GM19455 (cell line): Measurements from ENCODE around the gene THYN1.
"Not testable (repeated sequence)": the region's sequence is repeated elsewhere in the genome, so short reads cannot be mapped to it uniquely, and the experiment has no call there.

Experiments
- ATAC-seq: cut with Tn5 transposase; IDR thresholded peaks from one replicate; pipeline ENCODE4 v1.9.1; 2021; ENCODE audit not compliant: unreplicated experiment

The THYN1 gene

GRCh38 chr11:134275534-134276395 is 22.6 kb upstream of the THYN1 start, which contains the start of gene GLB1L3:
Gene GLB1L3, plus strand, starts transcription at chr11:134276379. Its CDS starts 362 bp downstream, at chr11:134276741.
- peak; percentile 63 for ATAC-seq

- no peak for ATAC-seq
These were observed 22.0 kb upstream of the THYN1 start for GRCh38 chr11:134275188-134275533.

GRCh38 chr11:134273317-134273712 is 20.2 kb upstream of the THYN1 start:
- no peak for ATAC-seq

- ATAC-seq = no peak
These were observed 19.5 kb upstream of the THYN1 start for GRCh38 chr11:134272381-134273316.

GRCh38 chr11:134271978-134272377 is 18.8 kb upstream of the THYN1 start:
- no peak for ATAC-seq

- no peak for ATAC-seq
These were observed 17.1 kb upstream of the THYN1 start for GRCh38 chr11:134270250-134270714.

- ATAC-seq = no peak
These were observed 14.8 kb upstream of the THYN1 start for GRCh38 chr11:134267966-134268365.

GRCh38 chr11:134267461-134267860 is 14.3 kb upstream of the THYN1 start:
- ATAC-seq = no peak

GRCh38 chr11:134266841-134267251 is 13.7 kb upstream of the THYN1 start:
- ATAC-seq = no peak

GRCh38 chr11:134266440-134266839 is 13.3 kb upstream of the THYN1 start:
- no peak for ATAC-seq

GRCh38 chr11:134264966-134265764 is 12.0 kb upstream of the THYN1 start:
- no peak for ATAC-seq

- no peak for ATAC-seq
These were observed 8.7 kb upstream of the THYN1 start for GRCh38 chr11:134261626-134262488.

GRCh38 chr11:134260983-134261382 is 7.8 kb upstream of the THYN1 start:
- ATAC-seq = no peak

GRCh38 chr11:134260503-134260902 is 7.4 kb upstream of the THYN1 start:
- ATAC-seq = no peak

- ATAC-seq = no peak
These were observed 5.4 kb upstream of the THYN1 start for GRCh38 chr11:134258577-134258976.

- no peak for ATAC-seq
These were observed 3.9 kb upstream of the THYN1 start for GRCh38 chr11:134257101-134257500.

GRCh38 chr11:134255184-134255561 is 2.0 kb upstream of the THYN1 start:
- ATAC-seq = not testable (repeated sequence)

- ATAC-seq = no peak
These were observed 1.5 kb upstream of the THYN1 start for GRCh38 chr11:134254433-134255183.
